NB4 (cell line): ENCODE measurements around the gene ELOA.

ENCODE experiments used
- MAX ChIP-seq: IDR thresholded peaks from 2 replicates; pipeline ENCODE4 v1.6.1; 2011; ENCODE audit warnings: low read depth, low read length
- MYC ChIP-seq: IDR thresholded peaks from 2 replicates; pipeline ENCODE4 v1.6.1; 2011; ENCODE audit warnings: low read depth, low read length
- POLR2A ChIP-seq: IDR thresholded peaks from 2 replicates; pipeline ENCODE4 v1.6.1; 2011; ENCODE audit warnings: mild to moderate bottlenecking; ENCODE audit not compliant: insufficient read length; ENCODE audit errors: extremely low read depth
- TF ChIP-seq, protein P1 (sequence below): IDR thresholded peaks from one replicate; pipeline ENCODE4 v1.5.1; 2012; ENCODE audit warnings: low read depth, low read length

DNA sequence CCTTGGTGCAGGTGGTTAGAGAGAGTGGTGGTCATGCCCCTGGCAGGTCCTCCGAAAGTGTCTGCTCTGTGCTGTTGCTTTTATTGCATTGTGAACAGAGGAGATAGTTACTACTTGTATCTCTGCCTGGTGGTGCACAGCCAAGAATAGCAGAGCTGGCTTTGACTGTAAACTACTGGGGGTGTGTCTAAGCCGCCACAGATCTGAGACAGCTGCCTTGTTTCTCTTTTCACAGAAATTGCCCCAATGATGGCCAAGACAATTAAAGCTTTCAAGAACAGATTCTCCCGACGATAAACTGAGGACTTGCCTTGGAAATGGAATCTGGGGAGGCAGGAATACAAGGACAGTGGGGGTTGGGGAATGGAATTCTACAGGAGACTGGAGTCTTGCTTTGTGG is 16.0 kb downstream of the ELOA start:
- TF ChIP-seq, protein P1, sequence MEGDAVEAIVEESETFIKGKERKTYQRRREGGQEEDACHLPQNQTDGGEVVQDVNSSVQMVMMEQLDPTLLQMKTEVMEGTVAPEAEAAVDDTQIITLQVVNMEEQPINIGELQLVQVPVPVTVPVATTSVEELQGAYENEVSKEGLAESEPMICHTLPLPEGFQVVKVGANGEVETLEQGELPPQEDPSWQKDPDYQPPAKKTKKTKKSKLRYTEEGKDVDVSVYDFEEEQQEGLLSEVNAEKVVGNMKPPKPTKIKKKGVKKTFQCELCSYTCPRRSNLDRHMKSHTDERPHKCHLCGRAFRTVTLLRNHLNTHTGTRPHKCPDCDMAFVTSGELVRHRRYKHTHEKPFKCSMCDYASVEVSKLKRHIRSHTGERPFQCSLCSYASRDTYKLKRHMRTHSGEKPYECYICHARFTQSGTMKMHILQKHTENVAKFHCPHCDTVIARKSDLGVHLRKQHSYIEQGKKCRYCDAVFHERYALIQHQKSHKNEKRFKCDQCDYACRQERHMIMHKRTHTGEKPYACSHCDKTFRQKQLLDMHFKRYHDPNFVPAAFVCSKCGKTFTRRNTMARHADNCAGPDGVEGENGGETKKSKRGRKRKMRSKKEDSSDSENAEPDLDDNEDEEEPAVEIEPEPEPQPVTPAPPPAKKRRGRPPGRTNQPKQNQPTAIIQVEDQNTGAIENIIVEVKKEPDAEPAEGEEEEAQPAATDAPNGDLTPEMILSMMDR = no peak
- no peak for TF ChIP-seq POLR2A
- no peak for TF ChIP-seq MAX
- no peak for TF ChIP-seq MYC
